MM.1S (cell line): ENCODE measurements around the gene PPM1E.

Experiments used
- DNase-seq: peaks from one replicate; pipeline ENCODE4 v3.0.0-alpha.2; 2015
- H2AFZ ChIP-seq: fragments of 300-600 bp; sonication (generic); 2 replicates; pipeline ENCODE4 v1.6.0; 2016; ENCODE audit warnings: antibody characterized with exemption, low read length
- H3F3A ChIP-seq: fragments of 300-600 bp; sonication (generic); 2 replicates; pipeline ENCODE4 v1.6.1; 2016; ENCODE audit warnings: mild to moderate bottlenecking, antibody characterized with exemption, low read length, moderate library complexity, mixed read lengths; ENCODE audit not compliant: insufficient read depth
- H3K27ac ChIP-seq: fragments of 300-600 bp; sonication (generic); 2 replicates; pipeline ENCODE4 v1.5.1; 2016; ENCODE audit warnings: mild to moderate bottlenecking, low read length
- H3K27me3 ChIP-seq: fragments of 300-600 bp; sonication (generic); replicated peaks from 2 replicates; pipeline ENCODE4 v1.6.0; 2016; ENCODE audit warnings: low read length; ENCODE audit not compliant: insufficient read depth
- H3K36me3 ChIP-seq: fragments of 300-600 bp; sonication (generic); replicated peaks from 2 replicates; pipeline ENCODE4 v1.6.1; 2016; ENCODE audit warnings: mild to moderate bottlenecking, low read length, mixed read lengths; ENCODE audit not compliant: insufficient read depth
- H3K4me1 ChIP-seq: fragments of 300-600 bp; sonication (generic); 2 replicates; pipeline ENCODE4 v1.6.1; 2016; ENCODE audit warnings: low read length, mixed read lengths
- H3K4me2 ChIP-seq: fragments of 300-600 bp; sonication (generic); 2 replicates; pipeline ENCODE4 v1.6.0; 2016; ENCODE audit warnings: low read depth, low read length
- H3K4me3 ChIP-seq: fragments of 300-600 bp; sonication (generic); 2 replicates; pipeline ENCODE4 v1.5.1; 2016; ENCODE audit warnings: low read length, mixed read lengths
- H3K79me2 ChIP-seq: fragments of 300-600 bp; sonication (generic); 2 replicates; pipeline ENCODE4 v1.6.1; 2016; ENCODE audit warnings: mixed run types, low read length, mixed read lengths
- H3K9ac ChIP-seq: fragments of 300-600 bp; sonication (generic); 2 replicates; pipeline ENCODE4 v1.6.1; 2016; ENCODE audit warnings: low read length, mixed read lengths
- H3K9me2 ChIP-seq: fragments of 300-600 bp; sonication (generic); replicated peaks from 2 replicates; pipeline ENCODE4 v1.6.1; 2016; ENCODE audit warnings: mild to moderate bottlenecking, low read length, mixed read lengths; ENCODE audit not compliant: insufficient read depth
- H3K9me3 ChIP-seq: fragments of 300-600 bp; sonication (generic); replicated peaks from 2 replicates; pipeline ENCODE4 v1.6.1; 2016; ENCODE audit warnings: mild to moderate bottlenecking, low read length, mixed read lengths; ENCODE audit not compliant: insufficient read depth
- H4K20me1 ChIP-seq: fragments of 300-600 bp; sonication (generic); 2 replicates; pipeline ENCODE4 v1.6.1; 2016; ENCODE audit warnings: mild to moderate bottlenecking, low read length, moderate library complexity, mixed read lengths; ENCODE audit not compliant: insufficient read depth
- CTCF ChIP-seq: fragments of 300-600 bp; sonication (generic); IDR thresholded peaks from 2 replicates; pipeline ENCODE4 v1.5.1; 2016; ENCODE audit warnings: antibody characterized with exemption, low read length, mixed read lengths
- EZH2 ChIP-seq: fragments of 300-600 bp; sonication (generic); optimal IDR thresholded peaks from 2 replicates; pipeline ENCODE3; 2017; ENCODE audit warnings: low read depth, mild to moderate bottlenecking, antibody characterized with exemption, low read length, mixed read lengths
- EZH2phosphoT487 ChIP-seq: fragments of 300-600 bp; sonication (generic); IDR thresholded peaks from 2 replicates; pipeline ENCODE4 v1.6.1; 2018; ENCODE audit warnings: antibody characterized with exemption, low read length

The PPM1E gene

GRCh38 chr17:58870747-58871146, 115.1 kb downstream of the PPM1E start:
- H4K20me1 ChIP-seq: no peaks in the 10 kb centered on the region

GRCh38 chr17:58873926-58874325, 118.3 kb downstream of the PPM1E start:
- no peak for TF ChIP-seq EZH2
- TF ChIP-seq EZH2phosphoT487: no peak
- TF ChIP-seq CTCF: no peak
- no peaks in the 10 kb centered on the region for H3K9me2 ChIP-seq
- no peak for DNase-seq

More at GRCh38 chr17:58870747-58871146, 115.1 kb downstream of the PPM1E start:
- Histone ChIP-seq H3K9me3 (no peaks in the 10 kb centered on the region), H3K4me3 (no peak overlapping the region), H3K4me2 (no peak overlapping the region), H3F3A (no peaks in the 10 kb centered on the region), H3K9me2 (no peaks in the 10 kb centered on the region), H2AFZ (no peak overlapping the region), H3K79me2 (no peaks in the 10 kb centered on the region), H3K27me3 (no peaks in the 10 kb centered on the region), H3K4me1 (no peaks in the 10 kb centered on the region), H3K36me3 (no peaks in the 10 kb centered on the region), H3K27ac (no peak overlapping the region), H3K9ac (no peak overlapping the region)
- no peak for TF ChIP-seq EZH2phosphoT487
- no peak for TF ChIP-seq EZH2
- no peak for TF ChIP-seq CTCF
- no peak for DNase-seq

GRCh38 chr17:58875261-58875660, 119.6 kb downstream of the PPM1E start:
- Histone ChIP-seq H3K27me3 (no peaks in the 10 kb centered on the region), H3K79me2 (no peaks in the 10 kb centered on the region), H3K4me1 (no peaks in the 10 kb centered on the region), H3K36me3 (no peaks in the 10 kb centered on the region), H3K27ac (no peak overlapping the region), H3K9me3 (no peaks in the 10 kb centered on the region), H4K20me1 (no peaks in the 10 kb centered on the region), H3K4me3 (no peak overlapping the region), H3F3A (no peaks in the 10 kb centered on the region), H2AFZ (no peak overlapping the region), H3K9ac (no peak overlapping the region), H3K4me2 (no peak overlapping the region), H3K9me2 (no peaks in the 10 kb centered on the region)
- TF ChIP-seq CTCF (no peak), EZH2phosphoT487 (no peak), EZH2 (no peak)
- no peak for DNase-seq

More at GRCh38 chr17:58873926-58874325, 118.3 kb downstream of the PPM1E start:
- H3K9me3 ChIP-seq: no peaks in the 10 kb centered on the region
- H3K9ac ChIP-seq: no peak overlapping the region
- no peak overlapping the region for H3K27ac ChIP-seq
- no peak overlapping the region for H3K4me3 ChIP-seq
- H3K4me2 ChIP-seq: no peak overlapping the region
- no peaks in the 10 kb centered on the region for H3K36me3 ChIP-seq
- no peak overlapping the region for H2AFZ ChIP-seq
- no peaks in the 10 kb centered on the region for H4K20me1 ChIP-seq
- H3K79me2 ChIP-seq: no peaks in the 10 kb centered on the region
- H3K4me1 ChIP-seq: no peaks in the 10 kb centered on the region
- H3F3A ChIP-seq: no peaks in the 10 kb centered on the region
- H3K27me3 ChIP-seq: no peaks in the 10 kb centered on the region
